Putamen (tissue), 1 donor: ENCODE results near the gene DIP2C.
"Not testable (repeated sequence)": the region's sequence is repeated elsewhere in the genome, so short reads cannot be mapped to it uniquely, and the experiment has no call there.

Source experiments
- DNase-seq: peaks from one replicate; pipeline ENCODE4 v3.0.0-alpha.2; 2016; ENCODE audit warnings: low spot score

Gene DIP2C

GRCh38 chr10:354901-355617 lies 334.4 kb downstream of the DIP2C start:
- DNase-seq, result no peak

- no peak for DNase-seq
Observed at GRCh38 chr10:352476-353235, 336.8 kb downstream of the DIP2C start.

GRCh38 chr10:351770-352334 lies 337.6 kb downstream of the DIP2C start:
- DNase-seq, result no peak

- DNase-seq, result no peak
Observed at GRCh38 chr10:350981-351501, 338.4 kb downstream of the DIP2C start.

- no peak for DNase-seq
Observed at GRCh38 chr10:349081-349480, 340.4 kb downstream of the DIP2C start.

GRCh38 chr10:348456-348855 lies 341.0 kb downstream of the DIP2C start:
- no peak for DNase-seq

- DNase-seq, result not testable (repeated sequence)
Observed at GRCh38 chr10:347774-348173, 341.7 kb downstream of the DIP2C start.

GRCh38 chr10:347190-347589 lies 342.3 kb downstream of the DIP2C start:
- DNase-seq, result not testable (repeated sequence)

- no peak for DNase-seq
Observed at GRCh38 chr10:344582-345200, 344.8 kb downstream of the DIP2C start.

GRCh38 chr10:343231-344220 lies 345.9 kb downstream of the DIP2C start:
- peak; percentile 75 for DNase-seq

GRCh38 chr10:341081-341740 lies 348.3 kb downstream of the DIP2C start:
- no peak for DNase-seq

GRCh38 chr10:340646-341045 lies 348.8 kb downstream of the DIP2C start:
- DNase-seq, result no peak

GRCh38 chr10:339038-339391 lies 350.5 kb downstream of the DIP2C start:
- DNase-seq, result no peak

GRCh38 chr10:338171-339037 lies 351.1 kb downstream of the DIP2C start:
- no peak for DNase-seq

- DNase-seq, result no peak
Observed at GRCh38 chr10:336247-336646, 353.2 kb downstream of the DIP2C start.

GRCh38 chr10:335151-335800 lies 354.2 kb downstream of the DIP2C start:
- DNase-seq, result no peak

GRCh38 chr10:331186-331585 lies 358.3 kb downstream of the DIP2C start:
- DNase-seq, result no peak

- peak; percentile 76 for DNase-seq
Observed at GRCh38 chr10:329361-330099, 359.9 kb downstream of the DIP2C start.
